Prostate gland (tissue), 2 donors: Measurements from ENCODE around the gene FOSL2. TPM values are rescaled to one million over a fixed set of nuclear protein-coding genes. Genes with fewer than 3 reads are reported as not detected.

Source experiments
- DNase-seq: peaks from one replicate; pipeline ENCODE4 v3.0.0-alpha.2; 2019; ENCODE audit warnings: low spot score
- H3K27ac ChIP-seq, 2 donors: fragments of 200-600 bp; sonication (generic); 2 replicates each; pipeline ENCODE4 v1.5.1; 2017 to 2019
- H3K27me3 ChIP-seq: fragments of 200-600 bp; sonication (generic); replicated peaks from 2 replicates; pipeline ENCODE4 v1.5.1; 2019; ENCODE audit not compliant: insufficient read depth
- H3K36me3 ChIP-seq, 2 donors: fragments of 200-600 bp; sonication (generic); 1 replicate in 1 of 2; 2 replicates in 1 of 2; pipeline versions ENCODE4 v1.5.1 to v1.8.1; 2017 to 2019
- H3K4me1 ChIP-seq: fragments of 200-600 bp; sonication (generic); replicated peaks from 2 replicates; pipeline ENCODE4 v1.5.1; 2019
- H3K4me3 ChIP-seq, 2 donors: fragments of 200-600 bp; sonication (generic); 2 replicates each; pipeline ENCODE4 v1.5.1; 2017 to 2019
- H3K9me3 ChIP-seq: fragments of 200-600 bp; sonication (generic); 2 replicates; pipeline ENCODE4 v1.5.1; 2017
- CTCF ChIP-seq, 4 experiments: fragments of 200-600 bp in 2 of 4; fragments of 450-650 bp in 2 of 4; sonication (generic) in 2 of 4; IDR thresholded peaks; 1 replicate in 3 of 4; 2 replicates in 1 of 4; pipeline ENCODE4 v1.5.1; 2016 to 2019; ENCODE audit warnings: antibody characterized with exemption in 4 of 4, mild to moderate bottlenecking in 2 of 4, moderate library complexity in 2 of 4
- POLR2A ChIP-seq: fragments of 450-650 bp; IDR thresholded peaks from one replicate; pipeline ENCODE4 v1.6.1; 2016; ENCODE audit warnings: antibody characterized with exemption, mild to moderate bottlenecking
- POLR2AphosphoS5 ChIP-seq: sonication (generic); formaldehyde crosslinking; IDR thresholded peaks from one replicate; pipeline ENCODE4 v1.6.1; 2017; ENCODE audit warnings: antibody characterized with exemption
- WGBS: methylation state at CpG from one replicate; pipeline ENCODE4 v1.1.5; 2018; 5-methylcytosine and 5-hydroxymethylcytosine counted together
- intact Hi-C: fragments of 100-400 bp; cut with DNase I; formaldehyde crosslinking; loops from one replicate; pipeline ENCODE4 v1.14.2; 2022
- total RNA-seq, 2 donors: library from RNA; depleted of rRNA; stranded (reverse); fragments of >200 nt; gene quantifications; one replicate each; pipeline ENCODE4 v1.1.0, GENCODE V29; 2016

Gene FOSL2
- total RNA-seq, 2 donors from 2014 or later: 57.4 to 94.2 TPM

- no peak overlapping the region for H3K4me3 ChIP-seq
- no peaks in the 10 kb centered on the region for H3K27me3 ChIP-seq
- H3K4me1 ChIP-seq: peaks cover 12% of the 10 kb centered on the region
- no peak overlapping the region for H3K27ac ChIP-seq
- intact Hi-C loops: no loop called here
- no peak for DNase-seq
- no peaks in the 10 kb centered on the region for H3K36me3 ChIP-seq
- WGBS: 82% methylated on average over 28 of the region's 28 CpGs
- no peaks in the 10 kb centered on the region for H3K9me3 ChIP-seq
- TF ChIP-seq POLR2AphosphoS5 (no peak), CTCF (IDR thresholded peaks at IDR 0.05) (no peak), POLR2A (no peak)
These were observed 33.2 kb upstream of the FOSL2 start for GRCh38 chr2:28359222-28360057.

GRCh38 chr2:28360058-28360717 lies 32.5 kb upstream of the FOSL2 start:
- Histone ChIP-seq H3K27ac (no peak overlapping the region), H3K4me3 (no peak overlapping the region), H3K4me1 (peaks cover 12% of the 10 kb centered on the region), H3K27me3 (no peaks in the 10 kb centered on the region), H3K36me3 (no peaks in the 10 kb centered on the region), H3K9me3 (no peaks in the 10 kb centered on the region)
- intact Hi-C loops: no loop called here
- no peak for DNase-seq
- no peak for TF ChIP-seq POLR2A
- TF ChIP-seq CTCF (IDR thresholded peaks at IDR 0.05): no peak
- TF ChIP-seq POLR2AphosphoS5: no peak
- WGBS: 88% methylated on average over 16 of the region's 16 CpGs

- intact Hi-C loops: no loop called here
- Histone ChIP-seq H3K4me3 (no peak overlapping the region), H3K27me3 (no peaks in the 10 kb centered on the region), H3K4me1 (peaks cover 10% of the 10 kb centered on the region), H3K36me3 (no peaks in the 10 kb centered on the region), H3K27ac (no peak overlapping the region), H3K9me3 (no peaks in the 10 kb centered on the region)
- TF ChIP-seq POLR2A (no peak), POLR2AphosphoS5 (no peak), CTCF (IDR thresholded peaks at IDR 0.05) (no peak)
- DNase-seq: no peak
- WGBS: 86% methylated on average over 12 of the region's 12 CpGs
These were observed 31.9 kb upstream of the FOSL2 start for GRCh38 chr2:28360718-28361293.

GRCh38 chr2:28361991-28362710 lies 30.5 kb upstream of the FOSL2 start:
- no peak overlapping the region for H3K27ac ChIP-seq
- intact Hi-C loops: no loop called here
- H3K36me3 ChIP-seq: no peaks in the 10 kb centered on the region
- WGBS: 84% methylated on average over 12 of the region's 12 CpGs
- no peak for TF ChIP-seq POLR2AphosphoS5
- no peaks in the 10 kb centered on the region for H3K27me3 ChIP-seq
- DNase-seq: no peak
- no peak overlapping the region for H3K4me3 ChIP-seq
- H3K4me1 ChIP-seq: no peaks in the 10 kb centered on the region
- H3K9me3 ChIP-seq: no peaks in the 10 kb centered on the region

GRCh38 chr2:28362991-28363521 lies 29.6 kb upstream of the FOSL2 start:
- Histone ChIP-seq H3K4me3 (no peak overlapping the region), H3K9me3 (no peaks in the 10 kb centered on the region), H3K27ac (no peak overlapping the region), H3K36me3 (no peaks in the 10 kb centered on the region), H3K4me1 (no peaks in the 10 kb centered on the region), H3K27me3 (no peaks in the 10 kb centered on the region)
- intact Hi-C loops: no loop called here
- 92% methylated on average over 15 of the region's 15 CpGs for WGBS
- DNase-seq: no peak
- TF ChIP-seq POLR2AphosphoS5 (no peak), CTCF (IDR thresholded peaks at IDR 0.05) (no peak), POLR2A (no peak)
